Suprapubic skin (tissue), 4 donors: ENCODE results near the gene ATP13A3.

Experiments
- POLR2A ChIP-seq, 2 donors: fragments of 450-650 bp; IDR thresholded peaks; one replicate each; pipeline ENCODE4 v1.6.1; 2017; ENCODE audit warnings: antibody characterized with exemption in 2 of 2, mild to moderate bottlenecking in 2 of 2, moderate library complexity in 2 of 2
- POLR2AphosphoS5 ChIP-seq, 3 donors: sonication (generic); formaldehyde crosslinking; IDR thresholded peaks; one replicate each; pipeline ENCODE4 v1.6.1; 2017; ENCODE audit warnings: antibody characterized with exemption in 3 of 3
- TF ChIP-seq, protein P1 (sequence below), 2 donors: fragments of 200-600 bp in 1 of 2; fragments of 450-650 bp in 1 of 2; sonication (generic) in 1 of 2; IDR thresholded peaks; one replicate each; pipeline ENCODE4 v1.5.1; 2016 to 2019; ENCODE audit warnings: antibody characterized with exemption in 2 of 2, mild to moderate bottlenecking in 1 of 2, moderate library complexity in 1 of 2

DNA sequence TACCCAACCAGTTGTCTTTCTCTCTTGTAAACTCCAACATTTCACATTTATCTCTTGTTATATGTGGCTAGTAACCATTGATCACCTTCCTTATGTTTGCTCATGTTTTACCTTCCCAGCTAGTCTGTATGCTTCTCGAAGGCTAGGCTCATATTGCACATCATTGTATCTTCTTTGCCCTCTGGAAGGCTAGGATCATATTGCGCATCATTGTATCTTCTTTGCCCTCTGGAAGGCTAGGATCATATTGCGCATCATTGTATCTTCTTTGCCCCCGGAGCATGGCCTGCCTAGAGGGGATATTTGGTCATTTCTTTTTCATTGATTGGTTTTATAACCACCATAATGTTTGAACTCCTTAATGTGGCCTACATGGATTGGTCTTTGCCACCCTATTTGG, 39.4 kb upstream of the ATP13A3 start:
- TF ChIP-seq, protein P1, sequence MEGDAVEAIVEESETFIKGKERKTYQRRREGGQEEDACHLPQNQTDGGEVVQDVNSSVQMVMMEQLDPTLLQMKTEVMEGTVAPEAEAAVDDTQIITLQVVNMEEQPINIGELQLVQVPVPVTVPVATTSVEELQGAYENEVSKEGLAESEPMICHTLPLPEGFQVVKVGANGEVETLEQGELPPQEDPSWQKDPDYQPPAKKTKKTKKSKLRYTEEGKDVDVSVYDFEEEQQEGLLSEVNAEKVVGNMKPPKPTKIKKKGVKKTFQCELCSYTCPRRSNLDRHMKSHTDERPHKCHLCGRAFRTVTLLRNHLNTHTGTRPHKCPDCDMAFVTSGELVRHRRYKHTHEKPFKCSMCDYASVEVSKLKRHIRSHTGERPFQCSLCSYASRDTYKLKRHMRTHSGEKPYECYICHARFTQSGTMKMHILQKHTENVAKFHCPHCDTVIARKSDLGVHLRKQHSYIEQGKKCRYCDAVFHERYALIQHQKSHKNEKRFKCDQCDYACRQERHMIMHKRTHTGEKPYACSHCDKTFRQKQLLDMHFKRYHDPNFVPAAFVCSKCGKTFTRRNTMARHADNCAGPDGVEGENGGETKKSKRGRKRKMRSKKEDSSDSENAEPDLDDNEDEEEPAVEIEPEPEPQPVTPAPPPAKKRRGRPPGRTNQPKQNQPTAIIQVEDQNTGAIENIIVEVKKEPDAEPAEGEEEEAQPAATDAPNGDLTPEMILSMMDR (IDR thresholded peaks at IDR 0.05): no peak
- TF ChIP-seq POLR2A (IDR thresholded peaks at IDR 0.05): no peak
- no peak for TF ChIP-seq POLR2AphosphoS5 (IDR thresholded peaks at IDR 0.05)
